Measurements from ENCODE around the gene VSIR.

The VSIR gene

DNA sequence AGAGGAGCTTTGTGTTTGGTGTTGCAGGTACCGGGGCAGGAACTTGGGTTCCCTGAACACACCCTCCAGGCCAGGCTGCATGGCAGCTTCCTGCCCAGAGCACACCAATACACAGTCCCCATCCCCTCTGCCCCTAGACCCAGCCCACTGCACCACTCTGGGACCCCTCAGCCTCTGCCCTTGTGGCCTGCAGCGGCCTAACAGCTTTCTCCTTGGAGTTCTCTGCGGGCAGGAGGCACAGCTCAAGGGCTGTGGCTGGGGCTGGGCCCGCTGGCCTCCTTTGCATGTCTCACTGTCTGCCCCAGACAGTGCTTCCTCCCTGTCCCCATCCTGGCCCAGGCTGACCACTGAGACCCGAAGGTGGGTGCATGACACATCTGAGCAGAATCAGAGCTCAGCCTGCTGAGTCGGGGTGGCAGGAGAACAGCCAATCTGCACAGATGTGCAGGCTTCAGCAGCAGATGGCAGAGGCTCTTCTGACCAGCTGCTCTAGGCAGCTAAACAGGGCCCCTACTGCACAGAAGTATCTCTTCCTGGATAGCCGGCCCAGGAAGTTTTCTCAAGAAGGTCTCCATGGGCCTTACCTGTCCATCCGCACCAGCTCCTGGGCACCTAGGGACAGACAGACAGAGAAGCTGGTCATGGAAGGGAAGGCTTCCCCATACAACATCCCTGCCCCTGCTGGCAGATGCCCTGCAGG is 20.8 kb downstream of the VSIR start:
- TF ChIP-seq, protein P1, sequence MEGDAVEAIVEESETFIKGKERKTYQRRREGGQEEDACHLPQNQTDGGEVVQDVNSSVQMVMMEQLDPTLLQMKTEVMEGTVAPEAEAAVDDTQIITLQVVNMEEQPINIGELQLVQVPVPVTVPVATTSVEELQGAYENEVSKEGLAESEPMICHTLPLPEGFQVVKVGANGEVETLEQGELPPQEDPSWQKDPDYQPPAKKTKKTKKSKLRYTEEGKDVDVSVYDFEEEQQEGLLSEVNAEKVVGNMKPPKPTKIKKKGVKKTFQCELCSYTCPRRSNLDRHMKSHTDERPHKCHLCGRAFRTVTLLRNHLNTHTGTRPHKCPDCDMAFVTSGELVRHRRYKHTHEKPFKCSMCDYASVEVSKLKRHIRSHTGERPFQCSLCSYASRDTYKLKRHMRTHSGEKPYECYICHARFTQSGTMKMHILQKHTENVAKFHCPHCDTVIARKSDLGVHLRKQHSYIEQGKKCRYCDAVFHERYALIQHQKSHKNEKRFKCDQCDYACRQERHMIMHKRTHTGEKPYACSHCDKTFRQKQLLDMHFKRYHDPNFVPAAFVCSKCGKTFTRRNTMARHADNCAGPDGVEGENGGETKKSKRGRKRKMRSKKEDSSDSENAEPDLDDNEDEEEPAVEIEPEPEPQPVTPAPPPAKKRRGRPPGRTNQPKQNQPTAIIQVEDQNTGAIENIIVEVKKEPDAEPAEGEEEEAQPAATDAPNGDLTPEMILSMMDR (IDR thresholded peaks at IDR 0.05; ENCODE audit: low read depth, low read length), result no peak
- in situ Hi-C loops (cut with HindIII; ENCODE audit: low sequenced_read_pairs), result no loop called here
- no peak overlapping the region for H3K4me3 ChIP-seq (ENCODE audit: low read depth, low read length)
- no peak for DNase-seq (ENCODE audit: low read depth, low spot score)

DNA sequence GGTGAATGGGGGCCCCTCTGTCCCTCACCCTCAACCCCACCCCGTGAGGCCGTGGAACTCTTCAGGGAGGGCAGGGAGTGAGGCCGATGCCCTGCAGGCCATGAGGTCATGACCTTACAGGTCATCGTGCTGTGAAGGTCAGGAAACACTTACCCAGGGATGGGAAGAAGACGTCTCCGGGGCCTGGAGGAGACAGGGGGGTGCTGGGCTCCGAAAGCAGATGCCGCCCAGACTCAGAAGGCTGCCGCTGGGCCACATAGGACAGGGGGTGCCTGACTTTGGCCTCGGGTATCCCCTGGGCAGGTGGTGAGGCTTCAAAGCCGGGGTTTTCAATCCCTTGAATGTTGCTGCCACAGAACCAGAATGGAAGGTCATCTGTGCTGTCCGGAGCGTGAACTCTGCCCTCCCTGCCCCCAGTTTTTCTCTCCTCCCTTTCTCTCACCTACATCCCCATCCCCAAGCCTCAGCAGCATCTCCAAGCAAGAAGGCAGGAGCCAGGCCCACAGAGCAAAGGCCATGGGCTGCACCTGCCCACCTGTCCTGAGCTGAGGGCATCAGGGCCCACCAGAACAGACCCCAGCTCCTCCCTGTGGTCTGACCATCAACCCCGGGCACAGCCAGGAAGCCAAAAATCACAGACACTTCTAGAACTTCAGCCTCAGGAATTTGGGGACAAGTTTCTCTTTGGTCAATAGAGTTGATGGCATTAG is 21.6 kb downstream of the VSIR start:
- DNase-seq (ENCODE audit: low read depth, low spot score), result no peak
- H3K4me3 ChIP-seq (ENCODE audit: low read depth, low read length), result no peak overlapping the region
- in situ Hi-C loops (cut with HindIII; ENCODE audit: low sequenced_read_pairs), result no loop called here
- TF ChIP-seq, protein P1 (IDR thresholded peaks at IDR 0.05; ENCODE audit: low read depth, low read length), result no peak

DNA sequence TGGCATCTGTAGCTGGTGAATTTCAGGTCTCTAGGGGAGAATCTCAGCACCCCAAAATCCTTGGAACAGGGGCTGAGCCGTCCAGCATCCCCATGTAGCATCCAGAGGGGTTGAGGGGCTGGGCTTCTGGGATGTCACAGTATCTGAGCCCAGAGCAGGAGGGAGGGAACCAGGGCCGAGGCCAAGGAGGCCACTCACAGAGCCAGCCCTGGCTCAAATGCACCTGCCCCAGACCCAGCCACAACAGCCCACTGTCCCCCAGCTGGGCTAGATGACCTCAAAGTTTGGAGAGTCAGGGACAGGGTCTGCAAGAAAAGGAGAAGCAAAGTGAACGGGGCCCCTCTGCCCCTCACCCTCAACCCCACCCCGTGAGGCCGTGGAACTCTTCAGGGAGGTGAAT is 22.3 kb downstream of the VSIR start:
- H3K4me3 ChIP-seq (ENCODE audit: low read depth, low read length), result no peak overlapping the region
- TF ChIP-seq, protein P1 (IDR thresholded peaks at IDR 0.05; ENCODE audit: low read depth, low read length), result no peak
- DNase-seq (ENCODE audit: low read depth, low spot score), result no peak
- in situ Hi-C loops (cut with HindIII; ENCODE audit: low sequenced_read_pairs), result no loop called here

DNA sequence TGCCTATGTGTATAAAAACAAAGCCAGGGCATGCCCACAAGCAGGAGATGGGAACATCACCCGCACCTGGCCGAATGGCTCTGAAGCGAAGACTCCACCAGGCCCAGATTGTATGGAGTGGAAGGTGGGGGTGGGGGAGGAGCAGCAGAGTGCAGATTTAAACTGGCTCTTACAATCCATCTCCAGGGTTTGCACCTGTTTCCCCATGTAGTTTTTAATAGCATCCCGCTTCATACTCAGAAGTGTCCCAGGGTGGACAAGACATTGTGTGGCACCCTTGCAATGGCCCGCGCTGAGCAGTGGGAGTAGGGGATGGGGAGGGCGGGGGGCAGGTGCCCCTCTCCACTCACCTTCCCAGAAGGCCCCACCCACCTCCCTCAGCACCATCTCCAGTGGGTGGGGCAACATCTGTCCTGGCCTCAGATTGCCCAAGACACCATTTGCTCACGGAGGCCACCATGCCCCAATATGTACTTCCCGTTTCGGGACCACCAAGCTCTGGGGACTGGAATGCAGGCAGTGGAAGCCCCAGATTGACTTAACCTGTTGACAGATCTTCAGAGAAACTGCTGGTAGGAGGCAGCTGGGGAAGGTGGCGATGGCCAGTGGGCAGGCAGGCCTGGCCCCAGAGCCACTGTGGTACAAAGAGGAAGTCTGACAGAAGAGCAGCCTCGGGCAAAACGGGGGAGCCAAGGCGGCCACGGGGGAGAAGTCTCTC is 23.0 kb downstream of the VSIR start:
- H3K4me3 ChIP-seq (ENCODE audit: low read depth, low read length), result no peak overlapping the region
- DNase-seq (ENCODE audit: low read depth, low spot score), result no peak
- in situ Hi-C loops (cut with HindIII; ENCODE audit: low sequenced_read_pairs), result no loop called here
- TF ChIP-seq, protein P1 (IDR thresholded peaks at IDR 0.05; ENCODE audit: low read depth, low read length), result no peak

DNA sequence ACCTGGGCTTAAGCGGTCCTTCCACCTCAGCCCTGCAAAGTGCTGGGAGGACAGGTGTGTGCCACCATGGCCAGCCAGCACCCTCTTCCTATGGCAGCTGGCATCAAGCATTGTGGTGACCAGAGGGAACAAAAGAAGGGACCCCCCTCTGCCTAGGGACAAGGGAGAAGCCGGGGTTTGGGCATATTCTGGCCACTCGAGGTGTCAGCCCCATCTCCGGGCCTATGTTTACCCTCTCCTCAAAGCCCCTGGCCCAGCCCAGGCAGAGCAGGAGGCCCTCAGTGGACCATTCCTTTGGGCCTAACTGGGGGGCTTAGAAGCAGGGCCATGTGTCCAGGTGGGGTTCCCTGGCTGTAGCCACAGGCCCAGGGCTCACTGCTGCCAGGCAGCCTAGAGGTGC is 23.9 kb downstream of the VSIR start:
- in situ Hi-C loops (cut with HindIII; ENCODE audit: low sequenced_read_pairs), result no loop called here
- H3K4me3 ChIP-seq (ENCODE audit: low read depth, low read length), result no peak overlapping the region
- TF ChIP-seq, protein P1 (IDR thresholded peaks at IDR 0.05; ENCODE audit: low read depth, low read length), result no peak
- DNase-seq (ENCODE audit: low read depth, low spot score), result no peak

DNA sequence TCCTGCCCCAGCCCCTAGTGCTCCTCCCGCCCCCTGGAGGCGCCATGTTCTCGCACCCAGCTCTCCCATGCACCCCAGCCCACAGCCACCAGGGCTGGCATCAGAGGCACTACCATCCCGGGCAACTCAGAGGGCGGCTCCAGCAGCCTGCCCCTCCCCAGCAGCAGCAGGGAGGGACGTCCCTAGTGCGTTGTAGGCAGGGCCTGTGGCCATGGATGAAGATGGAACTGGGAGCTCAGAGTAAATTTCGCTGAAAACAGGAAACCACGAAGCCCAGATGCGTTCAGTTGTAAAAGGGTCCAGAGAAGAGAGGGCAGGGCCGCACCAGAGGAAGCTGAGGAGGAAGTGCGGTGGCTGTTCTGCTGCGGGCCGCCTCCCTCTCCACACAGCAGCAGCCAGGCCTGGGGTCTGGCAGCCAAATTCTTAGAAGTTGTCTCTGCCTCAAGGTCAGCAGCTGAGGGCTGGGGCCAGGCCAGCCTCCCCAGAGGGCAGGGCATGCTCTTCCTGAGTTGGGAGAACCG is 24.6 kb downstream of the VSIR start:
- H3K4me3 ChIP-seq (ENCODE audit: low read depth, low read length), result no peak overlapping the region
- TF ChIP-seq, protein P1 (IDR thresholded peaks at IDR 0.05; ENCODE audit: low read depth, low read length), result no peak
- DNase-seq (ENCODE audit: low read depth, low spot score), result no peak
- in situ Hi-C loops (cut with HindIII; ENCODE audit: low sequenced_read_pairs), result no loop called here

Data from astrocyte of the spinal cord (primary cell).